NB4 (cell line): ENCODE data around the gene TRAP1.

Source experiments
- POLR2A ChIP-seq: IDR thresholded peaks from 2 replicates; pipeline ENCODE4 v1.6.1; 2011; ENCODE audit warnings: mild to moderate bottlenecking; ENCODE audit not compliant: insufficient read length; ENCODE audit errors: extremely low read depth
- TF ChIP-seq, protein P1 (sequence below): IDR thresholded peaks from one replicate; pipeline ENCODE4 v1.5.1; 2012; ENCODE audit warnings: low read depth, low read length

DNA sequence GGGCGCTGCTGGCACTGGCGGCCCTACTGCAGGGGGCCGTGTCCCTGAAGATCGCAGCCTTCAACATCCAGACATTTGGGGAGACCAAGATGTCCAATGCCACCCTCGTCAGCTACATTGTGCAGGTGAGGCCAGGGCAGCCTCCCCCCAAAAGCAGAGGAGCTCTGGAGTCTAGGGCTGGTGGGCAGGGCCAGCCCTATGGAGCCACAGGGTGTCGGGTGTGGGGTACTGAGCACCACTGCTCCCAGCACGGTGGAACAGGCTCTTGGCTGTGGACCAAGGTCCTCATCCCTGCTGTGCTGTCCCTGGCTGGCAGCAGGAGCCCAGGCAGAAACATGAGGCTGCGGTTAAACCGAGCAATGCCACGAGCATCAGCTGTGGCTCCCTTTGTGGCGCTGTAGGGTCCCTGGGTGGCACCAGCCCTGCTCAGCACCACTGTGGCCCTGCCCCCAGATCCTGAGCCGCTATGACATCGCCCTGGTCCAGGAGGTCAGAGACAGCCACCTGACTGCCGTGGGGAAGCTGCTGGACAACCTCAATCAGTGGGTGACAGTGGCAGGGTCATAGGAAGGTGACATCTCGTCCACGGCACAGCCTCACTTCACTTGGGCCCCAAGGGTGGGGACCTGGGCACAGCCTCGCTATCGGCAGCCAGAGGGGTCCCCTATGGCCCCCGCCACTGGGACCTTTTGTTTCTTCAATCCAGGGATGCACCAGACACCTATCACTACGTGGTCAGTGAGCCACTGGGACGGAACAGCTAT, 61.7 kb downstream of the TRAP1 start:
- TF ChIP-seq, protein P1, sequence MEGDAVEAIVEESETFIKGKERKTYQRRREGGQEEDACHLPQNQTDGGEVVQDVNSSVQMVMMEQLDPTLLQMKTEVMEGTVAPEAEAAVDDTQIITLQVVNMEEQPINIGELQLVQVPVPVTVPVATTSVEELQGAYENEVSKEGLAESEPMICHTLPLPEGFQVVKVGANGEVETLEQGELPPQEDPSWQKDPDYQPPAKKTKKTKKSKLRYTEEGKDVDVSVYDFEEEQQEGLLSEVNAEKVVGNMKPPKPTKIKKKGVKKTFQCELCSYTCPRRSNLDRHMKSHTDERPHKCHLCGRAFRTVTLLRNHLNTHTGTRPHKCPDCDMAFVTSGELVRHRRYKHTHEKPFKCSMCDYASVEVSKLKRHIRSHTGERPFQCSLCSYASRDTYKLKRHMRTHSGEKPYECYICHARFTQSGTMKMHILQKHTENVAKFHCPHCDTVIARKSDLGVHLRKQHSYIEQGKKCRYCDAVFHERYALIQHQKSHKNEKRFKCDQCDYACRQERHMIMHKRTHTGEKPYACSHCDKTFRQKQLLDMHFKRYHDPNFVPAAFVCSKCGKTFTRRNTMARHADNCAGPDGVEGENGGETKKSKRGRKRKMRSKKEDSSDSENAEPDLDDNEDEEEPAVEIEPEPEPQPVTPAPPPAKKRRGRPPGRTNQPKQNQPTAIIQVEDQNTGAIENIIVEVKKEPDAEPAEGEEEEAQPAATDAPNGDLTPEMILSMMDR: no peak
- TF ChIP-seq POLR2A: no peak
